GM18505 (cell line): ENCODE results near the gene FOXE1.

Experiments used
- ATAC-seq: cut with Tn5 transposase; IDR thresholded peaks from one replicate; pipeline ENCODE4 v1.9.1; 2021; ENCODE audit not compliant: unreplicated experiment
- POLR2A ChIP-seq: IDR thresholded peaks from 4 replicates; pipeline ENCODE4 v1.6.1; 2011; ENCODE audit warnings: borderline replicate concordance; ENCODE audit not compliant: insufficient read depth, insufficient read length; ENCODE audit errors: extremely low read depth

FOXE1 gene

GRCh38 chr9:97895695-97896332 is 42.8 kb downstream of the FOXE1 start:
- ATAC-seq, result no peak
- no peak for TF ChIP-seq POLR2A

GRCh38 chr9:97900103-97900737 is 47.2 kb downstream of the FOXE1 start:
- ATAC-seq, result no peak
- TF ChIP-seq POLR2A, result no peak

- TF ChIP-seq POLR2A, result no peak
- ATAC-seq, result no peak
Observed at GRCh38 chr9:97900738-97901565, 47.9 kb downstream of the FOXE1 start.

- TF ChIP-seq POLR2A, result no peak
- no peak for ATAC-seq
Observed at GRCh38 chr9:97903177-97903576, 50.2 kb downstream of the FOXE1 start.

GRCh38 chr9:97904725-97905124 is 51.7 kb downstream of the FOXE1 start:
- ATAC-seq, result no peak
- TF ChIP-seq POLR2A, result no peak

GRCh38 chr9:97905228-97905627 is 52.2 kb downstream of the FOXE1 start:
- TF ChIP-seq POLR2A, result no peak
- ATAC-seq, result no peak
